ENCODE data around the gene NHS.

The NHS gene

DNA sequence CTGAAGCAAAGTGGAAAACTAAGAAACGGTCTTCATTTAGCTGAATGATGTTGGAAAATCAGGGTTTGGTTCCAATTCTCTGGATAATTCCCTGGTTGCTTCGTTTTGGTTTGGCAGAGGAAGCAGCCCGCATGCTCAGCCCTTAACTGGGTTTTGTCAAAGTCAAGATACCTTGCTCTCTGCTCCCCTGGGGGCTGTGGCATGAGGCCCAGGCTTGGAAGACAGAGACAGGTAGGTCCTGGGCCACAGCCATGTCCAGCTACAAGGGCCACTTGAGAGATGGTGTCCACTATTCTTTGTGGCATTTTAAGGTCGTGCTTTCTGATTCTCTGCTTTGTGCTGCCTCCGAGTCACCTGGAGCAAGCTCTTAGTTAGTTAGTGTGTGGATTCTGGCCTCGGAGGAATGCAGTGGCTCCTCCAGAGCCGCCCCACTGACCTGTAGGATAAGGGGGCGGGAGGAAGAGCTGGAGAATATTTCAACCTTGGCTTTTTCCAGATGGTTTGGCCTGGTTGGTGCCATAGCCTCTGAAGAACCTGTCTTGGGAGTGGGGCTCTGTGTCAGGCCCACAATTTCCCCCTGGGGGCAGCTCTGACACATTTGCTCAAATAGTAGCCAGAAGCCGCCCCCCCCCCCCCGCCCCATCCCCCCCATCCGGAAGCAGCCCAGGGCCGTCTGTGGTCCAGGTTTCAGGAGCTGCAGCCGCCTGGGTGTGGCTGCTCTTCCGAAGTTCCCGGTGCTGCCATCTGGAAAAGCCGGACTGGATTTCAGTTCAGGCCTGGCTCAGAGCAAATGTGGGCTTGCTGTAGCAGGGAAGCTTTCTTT, 147.1 kb downstream of the NHS start:
- Histone ChIP-seq H3K9me3 (no peaks in the 10 kb centered on the region), H3K27me3 (no peaks in the 10 kb centered on the region), H3K36me3 (no peaks in the 10 kb centered on the region), H3K4me1 (no peaks in the 10 kb centered on the region), H3K4me3 (ENCODE audit: low read depth, low read length) (no peak overlapping the region)
- TF ChIP-seq, protein P1, sequence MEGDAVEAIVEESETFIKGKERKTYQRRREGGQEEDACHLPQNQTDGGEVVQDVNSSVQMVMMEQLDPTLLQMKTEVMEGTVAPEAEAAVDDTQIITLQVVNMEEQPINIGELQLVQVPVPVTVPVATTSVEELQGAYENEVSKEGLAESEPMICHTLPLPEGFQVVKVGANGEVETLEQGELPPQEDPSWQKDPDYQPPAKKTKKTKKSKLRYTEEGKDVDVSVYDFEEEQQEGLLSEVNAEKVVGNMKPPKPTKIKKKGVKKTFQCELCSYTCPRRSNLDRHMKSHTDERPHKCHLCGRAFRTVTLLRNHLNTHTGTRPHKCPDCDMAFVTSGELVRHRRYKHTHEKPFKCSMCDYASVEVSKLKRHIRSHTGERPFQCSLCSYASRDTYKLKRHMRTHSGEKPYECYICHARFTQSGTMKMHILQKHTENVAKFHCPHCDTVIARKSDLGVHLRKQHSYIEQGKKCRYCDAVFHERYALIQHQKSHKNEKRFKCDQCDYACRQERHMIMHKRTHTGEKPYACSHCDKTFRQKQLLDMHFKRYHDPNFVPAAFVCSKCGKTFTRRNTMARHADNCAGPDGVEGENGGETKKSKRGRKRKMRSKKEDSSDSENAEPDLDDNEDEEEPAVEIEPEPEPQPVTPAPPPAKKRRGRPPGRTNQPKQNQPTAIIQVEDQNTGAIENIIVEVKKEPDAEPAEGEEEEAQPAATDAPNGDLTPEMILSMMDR (IDR thresholded peaks at IDR 0.05; ENCODE audit: low read depth, low read length) = no peak
- DNase-seq = peak; percentile 46

DNA sequence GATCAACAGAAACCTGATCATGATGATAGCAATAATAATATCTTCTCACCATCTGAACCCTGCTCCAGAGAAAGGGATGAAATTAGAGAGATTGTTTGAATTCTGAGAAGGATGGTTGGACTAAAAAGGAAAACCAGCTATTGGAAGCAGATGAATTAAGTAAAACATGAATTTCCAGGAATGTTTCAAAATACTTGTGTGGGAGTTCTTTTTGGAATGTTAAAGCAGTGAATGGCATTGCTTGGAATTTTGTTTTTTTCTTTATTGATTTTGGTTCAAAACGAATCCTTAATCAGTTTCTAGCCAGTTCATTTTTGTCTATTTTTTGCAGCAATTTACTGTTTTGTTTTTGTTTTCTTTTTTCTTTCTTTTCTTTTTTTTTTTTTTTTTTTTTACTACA, 150.3 kb downstream of the NHS start:
- no peaks in the 10 kb centered on the region for H3K36me3 ChIP-seq
- no peak overlapping the region for H3K4me3 ChIP-seq (ENCODE audit: low read depth, low read length)
- no peak for DNase-seq
- TF ChIP-seq, protein P1 (IDR thresholded peaks at IDR 0.05; ENCODE audit: low read depth, low read length) = no peak
- no peaks in the 10 kb centered on the region for H3K27me3 ChIP-seq
- H3K4me1 ChIP-seq = no peaks in the 10 kb centered on the region
- H3K9me3 ChIP-seq = no peaks in the 10 kb centered on the region

- Histone ChIP-seq H3K36me3 (no peaks in the 10 kb centered on the region), H3K4me3 (ENCODE audit: low read depth, low read length) (no peak overlapping the region), H3K27me3 (no peaks in the 10 kb centered on the region), H3K9me3 (no peaks in the 10 kb centered on the region), H3K4me1 (no peaks in the 10 kb centered on the region)
- TF ChIP-seq, protein P1 (IDR thresholded peaks at IDR 0.05; ENCODE audit: low read depth, low read length) = no peak
- no peak for DNase-seq
Measured at GRCh38 chrX:17525762-17526555, 151.0 kb downstream of the NHS start.

- no peaks in the 10 kb centered on the region for H3K4me1 ChIP-seq
- no peak overlapping the region for H3K4me3 ChIP-seq (ENCODE audit: low read depth, low read length)
- DNase-seq = no peak
- TF ChIP-seq, protein P1 (IDR thresholded peaks at IDR 0.05; ENCODE audit: low read depth, low read length) = no peak
- no peaks in the 10 kb centered on the region for H3K9me3 ChIP-seq
- H3K27me3 ChIP-seq = no peaks in the 10 kb centered on the region
- H3K36me3 ChIP-seq = no peaks in the 10 kb centered on the region
Measured at GRCh38 chrX:17527135-17527701, 152.2 kb downstream of the NHS start.

- no peaks in the 10 kb centered on the region for H3K27me3 ChIP-seq
- H3K36me3 ChIP-seq = no peaks in the 10 kb centered on the region
- no peaks in the 10 kb centered on the region for H3K4me1 ChIP-seq
- no peak for DNase-seq
- TF ChIP-seq, protein P1 (IDR thresholded peaks at IDR 0.05; ENCODE audit: low read depth, low read length) = no peak
- no peak overlapping the region for H3K4me3 ChIP-seq (ENCODE audit: low read depth, low read length)
- no peaks in the 10 kb centered on the region for H3K9me3 ChIP-seq
Measured at GRCh38 chrX:17527922-17528321, 152.9 kb downstream of the NHS start.

Measured in BE2C (cell line).